ENCODE measurements around the gene ESF1. TPM values are rescaled to one million over a fixed set of nuclear protein-coding genes. Genes with fewer than 3 reads are reported as not detected.

Gene ESF1
- total RNA-seq, 2 donors from 2014 or later = 13.9 to 21.7 TPM

DNA sequence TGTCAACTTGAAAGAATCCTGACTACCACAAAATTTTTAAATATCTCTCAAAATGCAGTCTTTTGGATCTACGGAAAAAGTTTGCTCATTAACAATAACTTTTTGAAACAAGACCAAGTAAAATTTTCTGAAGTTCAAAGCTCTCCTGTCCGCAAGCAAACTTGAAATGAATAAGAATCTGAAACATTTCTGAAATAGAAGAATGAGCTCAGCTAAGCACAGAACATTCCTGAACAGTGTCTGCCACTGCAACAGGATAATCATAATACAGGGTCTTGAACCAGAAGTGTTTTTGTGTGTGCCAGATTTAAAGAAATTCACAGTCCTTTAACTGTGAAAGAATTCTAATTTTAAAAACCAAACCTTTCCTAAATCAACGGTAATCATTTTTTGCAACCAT, 96.9 kb downstream of the ESF1 start:
- no peak for ATAC-seq (replicated peaks)
- Mint-ChIP-seq H3K36me3 (ENCODE audit: low read depth) (no peaks in the 10 kb centered on the region), H3K4me3 (no peak overlapping the region), H3K4me1 (no peaks in the 10 kb centered on the region), H3K27ac (no peak overlapping the region), H3K9me3 (no peaks in the 10 kb centered on the region), H3K27me3 (peaks cover 32% of the 10 kb centered on the region)

DNA sequence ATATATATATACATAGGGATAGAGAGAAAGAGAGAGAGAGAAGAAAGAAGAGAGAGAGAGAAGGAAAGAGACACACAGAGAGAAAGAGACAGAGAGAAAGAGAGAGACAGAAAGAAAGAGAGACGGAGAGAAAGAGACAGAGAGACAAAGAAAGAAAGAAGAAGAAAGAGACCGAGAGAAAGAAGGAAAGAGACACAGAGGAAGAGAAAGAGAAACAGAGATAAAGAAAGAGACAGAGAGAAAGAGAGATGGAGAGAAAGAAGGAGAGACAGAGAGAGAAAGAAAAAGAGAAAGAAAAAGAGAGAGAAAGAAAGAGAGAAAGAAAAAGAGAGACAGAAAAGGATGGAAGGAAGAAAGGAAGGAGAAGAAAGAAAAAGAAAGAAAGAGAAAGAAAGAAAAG, 99.1 kb downstream of the ESF1 start:
- no peak for ATAC-seq (replicated peaks)
- Mint-ChIP-seq H3K36me3 (ENCODE audit: low read depth) (no peaks in the 10 kb centered on the region), H3K4me3 (no peak overlapping the region), H3K4me1 (no peaks in the 10 kb centered on the region), H3K27me3 (peaks cover 28% of the 10 kb centered on the region), H3K27ac (no peak overlapping the region), H3K9me3 (no peaks in the 10 kb centered on the region)

DNA sequence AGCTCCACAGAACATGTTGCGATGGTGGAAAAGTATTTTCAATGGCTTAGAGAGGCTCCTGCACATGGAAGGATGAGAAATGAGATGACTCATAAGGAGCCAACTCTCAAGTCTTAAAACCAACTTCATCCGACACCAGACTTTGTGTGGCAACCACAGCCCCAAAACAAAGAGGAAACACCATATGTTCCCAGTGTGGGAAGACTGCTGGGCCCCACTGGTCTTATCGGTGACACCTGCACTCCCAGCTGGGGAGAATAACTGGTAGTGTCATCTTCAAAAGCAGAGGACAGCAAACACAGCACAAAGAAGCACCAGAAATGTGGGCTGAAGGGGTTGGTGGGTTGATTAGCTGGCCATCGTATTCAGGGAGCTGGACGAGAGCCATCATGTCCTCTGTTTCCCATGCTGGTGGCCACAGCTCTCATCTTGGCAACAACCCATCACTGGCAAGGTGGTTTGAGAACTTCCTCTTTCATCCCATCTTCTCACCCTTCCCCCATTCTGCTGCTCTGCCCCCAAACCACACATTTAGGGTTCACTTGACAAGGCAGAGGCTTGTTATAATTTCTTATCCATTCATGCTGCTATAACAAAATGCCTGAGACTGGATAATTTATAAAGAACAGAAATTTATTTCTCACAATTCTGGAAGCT, 100.0 kb downstream of the ESF1 start:
- ATAC-seq (replicated peaks) = no peak
- H3K36me3 Mint-ChIP-seq (ENCODE audit: low read depth) = no peaks in the 10 kb centered on the region
- H3K4me3 Mint-ChIP-seq = no peak overlapping the region
- no peaks in the 10 kb centered on the region for H3K4me1 Mint-ChIP-seq
- H3K27me3 Mint-ChIP-seq = peaks cover 28% of the 10 kb centered on the region
- H3K27ac Mint-ChIP-seq = no peak overlapping the region
- no peaks in the 10 kb centered on the region for H3K9me3 Mint-ChIP-seq

DNA sequence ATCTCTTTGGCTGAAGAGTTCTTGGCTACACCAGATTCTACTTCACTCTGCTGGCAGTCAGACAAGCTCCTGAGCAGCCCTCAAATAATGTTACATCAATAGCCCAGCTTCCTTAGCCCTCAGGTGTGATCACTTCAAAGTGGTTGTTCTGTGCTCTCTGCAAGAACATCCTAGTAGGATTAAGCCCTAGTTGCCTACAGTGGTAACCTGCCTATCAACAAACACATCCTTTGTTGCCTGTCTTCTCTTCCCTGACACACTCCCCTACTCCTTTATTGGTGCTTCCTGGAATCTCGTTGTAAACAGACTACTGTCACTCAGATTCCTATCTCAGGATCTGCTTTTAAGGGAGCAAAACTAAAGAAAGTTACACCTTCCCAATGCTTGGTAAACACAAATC, 100.9 kb downstream of the ESF1 start:
- no peak overlapping the region for H3K4me3 Mint-ChIP-seq
- ATAC-seq (replicated peaks) = no peak
- no peaks in the 10 kb centered on the region for H3K9me3 Mint-ChIP-seq
- peaks cover 28% of the 10 kb centered on the region for H3K27me3 Mint-ChIP-seq
- H3K27ac Mint-ChIP-seq = no peak overlapping the region
- no peaks in the 10 kb centered on the region for H3K36me3 Mint-ChIP-seq (ENCODE audit: low read depth)
- no peaks in the 10 kb centered on the region for H3K4me1 Mint-ChIP-seq

DNA sequence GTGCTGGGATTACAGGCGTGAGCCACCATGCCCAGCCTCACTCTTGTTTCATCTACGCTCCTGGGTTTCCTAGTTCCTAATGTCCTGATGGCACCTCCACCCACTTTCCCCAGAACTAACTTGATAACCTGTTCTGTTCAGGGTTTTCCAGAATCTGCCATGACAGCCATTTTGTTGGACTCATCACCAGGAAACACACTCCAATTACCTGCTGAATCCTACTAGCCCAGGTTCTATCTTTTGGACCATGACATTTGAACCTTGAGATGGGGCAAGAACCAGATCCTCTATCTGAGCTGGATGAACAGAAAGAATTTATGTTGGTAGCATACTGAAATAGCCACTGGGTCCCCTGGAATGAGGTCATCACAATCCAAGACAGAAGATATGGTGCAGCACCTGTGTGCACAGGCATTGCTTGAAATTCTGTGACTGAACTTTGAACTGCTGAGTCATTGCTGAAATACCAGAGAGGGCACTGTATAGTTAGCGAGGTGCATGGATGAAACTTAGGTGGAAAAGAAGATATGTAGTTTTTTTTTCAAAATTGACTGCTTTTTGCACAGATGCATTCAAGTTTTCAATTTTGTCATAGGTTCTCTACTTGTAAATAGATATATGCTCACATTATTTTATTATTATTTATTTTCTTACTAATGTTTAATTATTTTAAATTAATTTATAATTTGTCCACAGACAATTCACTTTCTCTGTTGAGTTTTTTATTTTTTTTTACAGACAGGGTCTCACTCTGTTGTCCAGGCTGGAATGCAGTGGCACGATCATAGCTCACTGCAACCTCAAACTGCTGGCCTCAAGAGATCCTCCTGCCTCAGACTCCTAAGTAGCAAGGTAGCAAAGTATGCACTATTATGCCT, 103.2 kb downstream of the ESF1 start:
- H3K4me3 Mint-ChIP-seq = no peak overlapping the region
- no peak for ATAC-seq (replicated peaks)
- no peaks in the 10 kb centered on the region for H3K9me3 Mint-ChIP-seq
- H3K36me3 Mint-ChIP-seq (ENCODE audit: low read depth) = no peaks in the 10 kb centered on the region
- H3K4me1 Mint-ChIP-seq = no peaks in the 10 kb centered on the region
- peaks cover 25% of the 10 kb centered on the region for H3K27me3 Mint-ChIP-seq
- H3K27ac Mint-ChIP-seq = no peak overlapping the region

DNA sequence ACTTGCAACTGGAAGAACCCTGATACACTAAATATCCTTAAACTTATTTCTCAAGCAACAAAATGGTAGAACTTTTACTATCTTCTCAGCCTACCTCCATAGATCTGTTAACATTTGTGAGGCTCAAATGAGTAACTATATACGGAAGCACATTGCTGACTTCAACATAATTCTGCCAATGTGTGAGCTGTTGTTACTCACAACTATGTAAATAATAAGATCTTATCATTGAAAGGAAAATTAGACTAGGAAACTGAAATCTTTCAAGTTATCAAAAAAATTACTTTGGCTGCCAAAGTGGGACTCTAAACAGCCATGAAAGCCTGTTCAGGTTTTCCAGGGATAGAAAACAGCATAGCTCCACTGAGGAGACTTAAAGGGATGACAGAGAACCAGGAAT, 105.8 kb downstream of the ESF1 start:
- no peak for ATAC-seq (replicated peaks)
- Mint-ChIP-seq H3K27ac (no peak overlapping the region), H3K36me3 (ENCODE audit: low read depth) (no peaks in the 10 kb centered on the region), H3K27me3 (peaks cover 14% of the 10 kb centered on the region), H3K9me3 (no peaks in the 10 kb centered on the region), H3K4me1 (no peaks in the 10 kb centered on the region), H3K4me3 (no peak overlapping the region)

DNA sequence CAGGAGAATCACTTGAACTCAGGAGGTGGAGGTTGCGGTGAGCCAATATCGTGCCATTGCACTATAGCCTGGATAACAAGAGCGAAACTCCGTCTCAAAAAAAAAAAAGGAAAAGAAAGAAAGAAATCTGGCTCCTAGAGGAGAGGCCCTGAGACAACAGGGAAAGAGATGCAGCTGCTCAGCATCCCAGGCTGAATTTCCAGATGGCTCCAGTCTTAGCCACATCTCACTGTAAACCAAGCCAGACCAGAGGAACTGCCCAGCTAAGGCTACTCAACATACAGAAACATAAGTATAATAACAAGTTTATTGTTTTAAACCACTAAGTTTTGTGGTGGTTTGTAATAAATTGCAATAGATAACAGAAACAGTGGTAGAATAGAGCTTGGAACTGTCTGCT, 107.5 kb downstream of the ESF1 start:
- no peaks in the 10 kb centered on the region for H3K4me1 Mint-ChIP-seq
- no peak overlapping the region for H3K4me3 Mint-ChIP-seq
- no peak for ATAC-seq (replicated peaks)
- H3K36me3 Mint-ChIP-seq (ENCODE audit: low read depth) = no peaks in the 10 kb centered on the region
- H3K27me3 Mint-ChIP-seq = peaks cover 12% of the 10 kb centered on the region
- no peaks in the 10 kb centered on the region for H3K9me3 Mint-ChIP-seq
- H3K27ac Mint-ChIP-seq = no peak overlapping the region

DNA sequence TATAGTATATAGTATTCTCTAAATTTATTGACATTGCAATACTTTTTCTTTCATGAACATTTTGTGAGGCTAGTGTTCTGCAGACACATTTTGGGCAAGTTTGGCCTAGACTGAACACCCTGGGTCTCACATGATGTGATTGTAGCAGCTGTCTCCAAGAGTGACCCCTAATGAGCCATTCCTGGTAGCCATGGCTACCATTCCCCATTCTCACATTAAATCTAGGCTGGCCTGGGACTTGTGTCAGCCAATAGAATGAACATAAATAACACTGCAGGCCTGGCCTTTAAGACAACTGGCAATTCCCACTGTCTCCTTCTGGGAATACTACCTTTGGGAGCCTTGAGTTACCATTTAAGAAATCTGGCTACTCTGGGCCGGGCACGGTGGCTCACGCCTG, 108.0 kb downstream of the ESF1 start:
- no peaks in the 10 kb centered on the region for H3K36me3 Mint-ChIP-seq (ENCODE audit: low read depth)
- no peak overlapping the region for H3K4me3 Mint-ChIP-seq
- H3K27ac Mint-ChIP-seq = no peak overlapping the region
- H3K27me3 Mint-ChIP-seq = peaks cover 15% of the 10 kb centered on the region
- no peaks in the 10 kb centered on the region for H3K9me3 Mint-ChIP-seq
- H3K4me1 Mint-ChIP-seq = no peaks in the 10 kb centered on the region
- ATAC-seq (replicated peaks) = no peak

DNA sequence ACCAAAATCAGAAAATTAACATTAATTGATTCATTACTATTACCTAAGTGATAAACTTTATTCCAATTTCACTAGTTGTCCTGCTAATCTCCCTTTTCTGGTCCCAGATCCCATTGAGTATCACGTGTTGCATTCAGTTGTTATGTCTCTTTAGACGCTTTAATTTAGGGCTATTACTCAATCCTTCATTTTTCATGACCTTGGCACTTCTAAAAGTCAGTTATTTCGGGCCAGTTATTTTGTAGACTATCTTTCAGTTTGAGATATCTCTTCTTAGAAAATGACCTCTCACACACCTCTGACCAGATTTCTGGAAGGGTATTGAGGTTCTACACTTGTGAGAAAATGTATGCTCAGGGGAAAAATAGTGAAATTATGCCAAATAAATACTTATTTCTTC, 112.0 kb downstream of the ESF1 start:
- no peak overlapping the region for H3K27ac Mint-ChIP-seq
- no peak for ATAC-seq (replicated peaks)
- no peaks in the 10 kb centered on the region for H3K9me3 Mint-ChIP-seq
- H3K4me1 Mint-ChIP-seq = no peaks in the 10 kb centered on the region
- no peak overlapping the region for H3K4me3 Mint-ChIP-seq
- peaks cover 19% of the 10 kb centered on the region for H3K27me3 Mint-ChIP-seq
- no peaks in the 10 kb centered on the region for H3K36me3 Mint-ChIP-seq (ENCODE audit: low read depth)

DNA sequence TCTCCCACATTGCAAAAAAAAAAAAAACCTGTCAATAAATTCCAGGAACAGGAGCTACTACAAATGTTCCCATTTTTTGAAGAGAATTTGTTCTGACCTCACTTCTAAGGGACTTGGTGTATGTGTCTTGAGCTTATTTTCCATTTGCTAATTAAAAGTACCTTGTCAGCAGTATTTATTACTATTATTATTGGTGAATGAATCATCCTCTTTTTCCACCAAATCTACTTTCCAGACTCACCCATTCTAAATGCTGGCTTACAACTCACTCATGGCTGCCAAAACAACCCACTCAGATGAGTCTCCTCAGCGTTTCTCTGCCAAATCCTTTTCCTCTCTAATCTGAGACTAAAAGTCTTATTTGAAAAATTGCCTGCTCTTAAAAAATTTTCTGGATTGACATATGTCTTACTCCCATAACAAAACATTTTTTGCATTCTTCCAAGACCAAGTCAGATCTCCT, 112.8 kb downstream of the ESF1 start:
- no peak overlapping the region for H3K27ac Mint-ChIP-seq
- H3K27me3 Mint-ChIP-seq = peaks cover 22% of the 10 kb centered on the region
- H3K36me3 Mint-ChIP-seq (ENCODE audit: low read depth) = no peaks in the 10 kb centered on the region
- no peak for ATAC-seq (replicated peaks)
- H3K4me3 Mint-ChIP-seq = no peak overlapping the region
- H3K4me1 Mint-ChIP-seq = no peaks in the 10 kb centered on the region
- no peaks in the 10 kb centered on the region for H3K9me3 Mint-ChIP-seq

DNA sequence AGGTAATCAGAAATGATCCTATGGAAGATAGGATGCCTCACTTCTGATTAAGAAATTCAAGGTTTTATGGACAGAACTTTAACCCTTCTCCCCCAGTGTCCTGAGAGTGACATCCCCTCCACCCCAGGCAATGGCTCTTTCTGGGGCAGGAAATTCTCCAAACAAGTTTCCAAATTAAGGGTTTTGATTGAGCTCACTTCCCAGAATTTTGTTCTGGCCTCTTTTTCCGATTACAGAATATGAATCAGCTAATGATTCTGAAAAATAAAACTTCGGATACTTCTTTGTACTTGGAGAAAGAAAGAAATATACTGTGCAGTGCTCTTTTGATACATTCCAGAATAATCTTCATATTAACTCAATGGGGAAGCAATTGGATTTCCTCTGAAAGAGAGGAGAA, 113.2 kb downstream of the ESF1 start:
- Mint-ChIP-seq H3K27me3 (peaks cover 22% of the 10 kb centered on the region), H3K9me3 (no peaks in the 10 kb centered on the region), H3K4me3 (no peak overlapping the region), H3K27ac (no peak overlapping the region), H3K36me3 (ENCODE audit: low read depth) (no peaks in the 10 kb centered on the region), H3K4me1 (no peaks in the 10 kb centered on the region)
- no peak for ATAC-seq (replicated peaks)

DNA sequence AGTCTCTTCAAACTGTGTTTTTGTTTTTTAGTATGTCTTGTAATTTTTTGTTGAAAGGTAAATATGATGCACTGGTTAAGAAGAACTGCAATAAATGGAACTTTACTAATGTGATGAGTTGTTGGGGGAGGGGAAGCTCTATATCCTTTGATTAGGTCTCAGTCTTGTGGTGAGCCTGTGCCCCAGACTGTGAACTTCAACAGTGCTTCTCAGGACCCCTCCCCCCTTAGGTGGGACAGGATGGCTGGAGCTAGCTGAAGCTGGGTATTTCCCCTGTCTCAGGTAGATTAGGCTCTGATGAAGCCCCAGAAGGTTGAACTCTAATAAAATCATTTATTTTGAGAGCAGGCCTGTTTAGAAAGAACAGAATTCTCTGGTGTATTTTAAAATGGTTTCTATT, 114.6 kb downstream of the ESF1 start:
- Mint-ChIP-seq H3K4me3 (no peak overlapping the region), H3K9me3 (no peaks in the 10 kb centered on the region), H3K27ac (no peak overlapping the region), H3K4me1 (no peaks in the 10 kb centered on the region), H3K27me3 (peaks cover 29% of the 10 kb centered on the region), H3K36me3 (ENCODE audit: low read depth) (no peaks in the 10 kb centered on the region)
- no peak for ATAC-seq (replicated peaks)

DNA sequence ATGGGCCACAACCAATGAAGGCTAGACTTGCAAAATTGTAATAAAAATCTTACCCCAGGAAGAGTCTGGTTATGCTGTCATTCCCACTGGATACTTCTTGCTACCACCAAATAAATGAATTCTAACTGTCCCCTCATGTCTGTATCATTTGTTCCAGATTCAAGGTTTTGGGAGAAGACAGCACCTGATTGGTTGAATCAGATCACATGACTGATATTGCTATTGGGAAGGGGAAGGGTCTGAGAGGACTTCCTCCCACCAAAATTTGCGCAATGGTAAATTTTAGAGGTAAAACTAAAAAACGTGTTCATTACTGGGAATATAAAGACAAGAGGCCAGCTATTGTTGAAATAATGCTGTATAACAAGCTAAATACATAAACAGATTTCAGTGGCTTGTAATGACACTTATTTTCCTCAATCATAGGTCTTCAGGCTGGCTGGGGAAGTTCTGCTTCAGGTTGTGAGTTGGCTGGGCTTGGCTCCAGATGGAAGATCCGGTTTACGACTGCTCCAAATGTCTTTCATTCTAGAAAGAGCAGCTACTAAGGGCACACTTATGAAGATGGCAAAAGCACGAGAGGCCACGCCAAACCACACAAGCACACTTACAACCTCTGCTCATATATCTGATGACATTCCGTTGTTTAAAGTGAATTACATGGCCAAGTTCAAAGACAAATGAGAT, 118.9 kb downstream of the ESF1 start:
- Mint-ChIP-seq H3K27me3 (peaks cover 23% of the 10 kb centered on the region), H3K36me3 (ENCODE audit: low read depth) (no peaks in the 10 kb centered on the region), H3K27ac (no peak overlapping the region), H3K9me3 (no peaks in the 10 kb centered on the region), H3K4me1 (no peaks in the 10 kb centered on the region), H3K4me3 (no peak overlapping the region)
- ATAC-seq (replicated peaks) = no peak
